ENCODE data around the gene STX18.
A peak's percentile ranks its signal among the peaks of the same experiment; 100 is the strongest.

Gene STX18

DNA sequence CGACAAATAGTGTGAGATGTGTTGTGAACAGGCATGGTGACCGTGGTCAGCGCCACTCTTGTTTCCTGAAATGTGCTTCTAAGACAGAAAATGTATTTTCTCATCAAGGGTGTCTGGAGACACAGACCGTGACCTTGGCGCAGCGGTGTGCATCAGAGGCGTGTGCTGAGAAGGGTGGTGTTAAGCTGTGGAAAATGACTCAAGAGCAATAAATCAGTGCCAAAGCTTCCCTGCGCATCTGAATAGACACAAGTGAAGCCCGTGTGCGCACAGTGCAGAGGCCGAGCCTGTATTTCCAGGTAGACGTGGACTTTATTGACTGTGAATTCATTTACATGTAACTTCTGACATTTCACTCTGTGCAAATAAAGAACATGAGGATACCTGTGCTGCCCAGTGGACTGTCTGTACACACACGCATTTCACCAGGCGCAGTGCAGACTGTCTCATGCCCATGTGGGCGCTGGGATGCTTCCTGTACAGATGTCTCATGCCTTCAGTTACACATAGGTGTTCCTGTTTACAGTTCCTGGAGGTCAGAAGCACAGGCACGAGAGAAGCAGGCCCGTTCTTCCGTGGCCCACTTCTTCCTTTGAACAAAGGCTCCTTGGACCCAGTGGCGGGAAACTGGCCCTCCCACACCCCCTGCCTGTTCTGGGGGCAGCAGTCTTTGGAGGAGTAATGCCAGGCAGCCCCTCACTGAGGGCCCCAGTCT is 123.0 kb downstream of the STX18 start:
- peak; percentile 2 for DNase-seq (ENCODE audit: low spot score)

DNA sequence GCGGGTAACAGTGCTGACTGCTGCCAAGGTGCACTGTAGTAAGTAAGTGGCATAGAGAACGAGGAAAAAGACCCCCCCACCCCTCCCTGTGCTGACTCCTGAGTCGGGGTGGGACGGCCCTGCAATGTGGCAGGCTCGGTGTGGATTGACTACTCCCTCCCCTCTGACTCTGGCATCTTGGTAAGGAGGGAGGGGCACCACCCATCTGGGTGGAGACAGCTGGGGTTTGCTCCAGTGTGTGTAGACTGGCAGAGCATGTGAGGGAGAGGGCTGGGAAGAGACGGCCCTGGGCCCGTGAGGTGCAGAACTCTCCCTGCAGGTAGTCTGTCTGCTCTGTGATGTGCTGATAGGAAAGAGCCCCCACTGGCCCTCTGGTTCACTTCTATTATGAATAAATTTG is 124.0 kb downstream of the STX18 start:
- DNase-seq (ENCODE audit: low spot score), result no peak

DNA sequence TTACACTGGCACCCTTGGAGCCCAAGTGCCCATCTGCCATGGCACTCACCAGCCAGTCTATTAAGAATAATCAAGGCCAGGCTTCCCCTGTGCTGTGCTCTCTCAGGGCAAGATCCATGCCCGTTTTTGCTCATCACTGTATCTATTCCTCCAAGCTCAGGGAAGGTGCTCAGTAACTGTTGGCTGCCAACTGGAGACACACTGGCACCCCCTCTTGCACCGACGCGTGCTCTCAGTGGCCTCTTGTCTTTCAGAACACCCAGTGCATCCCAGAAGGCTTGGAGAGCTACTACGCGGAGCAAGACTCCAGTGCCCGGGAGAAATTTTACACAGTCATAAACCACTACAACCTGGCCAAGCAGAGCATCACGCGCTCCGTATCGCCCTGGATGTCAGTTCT is 124.9 kb downstream of the STX18 start:
- no peak for DNase-seq (ENCODE audit: low spot score)

DNA sequence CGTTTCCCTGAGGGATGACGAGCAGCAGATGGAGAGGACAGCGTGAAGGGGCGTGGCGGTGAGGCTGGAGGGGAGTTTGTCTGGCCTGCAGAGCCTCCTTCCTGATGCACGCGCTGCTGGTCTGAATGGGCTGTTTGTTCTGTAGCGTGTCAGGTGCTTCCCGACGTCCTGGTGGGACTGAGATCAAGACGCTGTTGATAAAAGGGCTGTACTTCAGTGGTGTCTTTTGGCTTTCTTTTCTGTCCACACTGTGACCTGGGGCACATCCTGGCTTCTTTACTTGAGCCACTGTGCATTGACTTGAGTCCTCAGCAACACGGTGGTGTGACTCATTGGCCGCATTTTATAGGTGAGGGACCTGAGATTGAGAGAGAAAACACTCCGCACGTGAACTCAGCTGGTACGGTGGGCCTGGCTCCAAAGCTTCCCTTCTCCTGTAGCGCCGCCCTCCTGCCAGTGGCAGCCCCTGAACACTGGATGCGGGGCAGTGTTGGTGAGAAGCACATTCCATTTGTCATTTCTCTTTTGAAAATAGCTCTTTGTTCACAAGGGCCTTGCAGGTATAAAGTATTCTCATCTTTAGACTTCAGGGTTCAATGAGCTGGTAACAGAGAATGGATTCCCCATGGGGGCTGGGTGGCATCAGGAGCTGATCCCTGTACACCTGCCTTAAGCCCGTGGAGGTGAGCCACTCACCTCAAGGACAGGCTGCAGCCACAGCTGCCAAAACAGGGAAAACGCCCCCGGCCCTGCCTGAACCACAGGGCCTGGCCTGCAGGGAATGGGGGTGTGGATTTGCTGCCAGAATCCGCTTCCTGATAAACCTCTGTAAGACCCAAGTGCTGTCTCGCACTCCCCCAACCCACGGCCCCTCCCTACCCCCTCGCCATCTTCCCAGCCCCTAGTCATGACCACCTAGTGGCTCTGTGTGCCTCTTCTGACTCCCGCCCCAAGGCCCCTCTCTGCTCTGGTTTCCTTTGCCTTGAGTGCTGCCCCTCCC is 125.7 kb downstream of the STX18 start:
- no peak for DNase-seq (ENCODE audit: low spot score)

DNA sequence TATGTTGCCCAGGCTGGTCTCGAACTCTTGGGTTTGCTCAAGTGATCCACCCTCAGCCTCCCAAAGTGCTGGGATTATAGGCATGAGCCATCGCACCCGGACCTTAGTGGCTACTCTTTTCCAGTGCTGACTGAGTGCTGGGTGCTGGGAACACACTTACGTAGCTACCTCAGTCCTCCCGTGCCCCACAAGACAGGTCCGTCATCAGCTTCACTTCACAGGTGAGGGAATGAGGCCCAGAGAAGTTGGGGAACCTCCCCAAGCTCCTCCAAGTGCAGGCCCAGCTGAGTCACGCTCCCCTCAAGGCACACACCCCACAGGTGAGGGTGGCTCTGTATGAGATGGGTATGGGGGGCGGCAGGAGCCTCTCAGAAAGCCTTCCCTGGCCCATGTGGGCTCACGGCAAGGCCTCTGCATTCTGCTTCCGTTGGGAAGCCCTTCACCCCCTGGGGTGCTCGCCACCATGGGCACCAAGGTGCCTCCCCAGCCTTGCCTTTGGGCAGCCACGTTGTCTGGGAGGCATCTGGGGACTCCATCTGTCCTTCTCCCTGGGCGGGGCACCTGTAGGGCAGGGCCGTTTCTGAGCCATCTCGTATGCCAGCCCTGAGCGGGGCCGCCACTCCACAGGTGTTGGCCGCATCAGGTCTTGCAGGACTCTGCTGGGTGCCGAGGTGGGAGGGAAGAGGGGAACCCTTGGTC is 126.6 kb downstream of the STX18 start:
- no peak for DNase-seq (ENCODE audit: low spot score)

DNA sequence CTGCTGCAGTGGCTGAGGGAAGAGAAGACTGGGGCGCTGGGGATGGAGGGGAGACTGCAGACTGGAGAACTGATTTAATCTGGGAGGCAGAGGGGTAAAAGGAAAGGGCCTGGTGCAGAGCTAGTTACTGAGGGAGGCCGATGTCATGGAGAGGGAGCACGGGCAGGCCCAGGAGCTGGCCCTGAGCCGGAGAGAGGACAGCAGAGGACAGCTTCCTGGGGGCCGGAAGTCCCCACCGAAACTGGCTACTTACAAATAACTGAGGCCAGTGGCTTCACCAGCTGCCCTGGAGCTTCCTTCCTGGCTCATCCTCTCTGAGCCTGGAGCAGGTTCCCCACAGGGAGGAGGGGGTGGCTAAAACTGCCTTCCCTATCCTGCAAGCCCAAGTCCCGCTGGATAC is 128.0 kb downstream of the STX18 start:
- DNase-seq (ENCODE audit: low spot score), result no peak

DNA sequence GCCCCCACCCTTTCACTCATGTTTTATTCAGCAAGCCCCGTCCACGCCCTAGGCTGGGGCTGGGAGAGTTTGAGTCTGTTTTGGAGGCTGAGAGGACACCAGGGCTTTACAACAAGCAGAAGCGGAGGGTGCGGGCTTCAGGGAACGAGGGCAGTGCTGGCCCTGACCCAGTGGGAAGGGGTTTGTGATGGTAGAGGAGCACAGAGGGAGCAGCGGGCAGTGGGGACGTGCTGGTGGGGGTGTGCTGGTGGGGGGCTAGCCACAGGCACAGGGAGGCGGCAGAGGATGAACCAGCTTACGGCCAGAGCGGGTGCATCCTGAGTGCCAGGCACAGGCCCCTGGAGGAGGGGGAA is 128.5 kb downstream of the STX18 start:
- DNase-seq (ENCODE audit: low spot score), result no peak

DNA sequence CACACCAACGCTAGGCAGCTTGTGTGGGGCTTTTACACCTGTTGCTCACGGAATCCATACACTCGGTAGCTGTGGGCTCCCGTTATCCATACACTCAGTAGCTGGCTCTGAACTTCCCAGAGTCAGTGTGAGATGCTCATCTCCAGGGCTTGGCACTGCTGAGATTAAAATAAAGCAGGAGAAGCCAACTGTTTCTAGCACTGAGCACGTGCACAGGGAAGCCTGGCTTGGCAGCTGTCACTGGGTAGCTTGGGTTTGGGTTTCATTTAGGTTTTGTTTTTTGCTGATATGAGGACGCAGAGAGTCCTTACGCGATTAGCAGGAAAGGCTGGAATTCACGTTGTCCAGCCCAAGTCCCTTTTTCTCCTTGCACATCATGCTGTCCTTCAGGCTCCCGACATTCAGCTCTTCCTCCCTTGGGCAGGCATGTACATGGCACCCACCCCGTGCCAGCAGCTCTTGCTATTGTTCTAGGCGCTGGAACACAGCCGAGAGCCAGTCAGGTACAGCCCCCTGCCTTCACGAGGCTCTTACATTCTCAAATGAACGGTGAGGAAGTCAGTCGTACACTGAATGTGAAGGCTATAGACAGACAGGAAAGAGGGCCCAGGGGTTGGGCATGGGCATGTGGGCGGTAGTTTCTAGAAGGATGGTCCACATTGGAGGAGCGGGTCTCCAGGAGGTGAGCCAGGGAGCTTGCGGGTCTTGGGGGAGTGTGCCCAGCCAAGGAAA is 129.0 kb downstream of the STX18 start:
- no peak for DNase-seq (ENCODE audit: low spot score)

DNA sequence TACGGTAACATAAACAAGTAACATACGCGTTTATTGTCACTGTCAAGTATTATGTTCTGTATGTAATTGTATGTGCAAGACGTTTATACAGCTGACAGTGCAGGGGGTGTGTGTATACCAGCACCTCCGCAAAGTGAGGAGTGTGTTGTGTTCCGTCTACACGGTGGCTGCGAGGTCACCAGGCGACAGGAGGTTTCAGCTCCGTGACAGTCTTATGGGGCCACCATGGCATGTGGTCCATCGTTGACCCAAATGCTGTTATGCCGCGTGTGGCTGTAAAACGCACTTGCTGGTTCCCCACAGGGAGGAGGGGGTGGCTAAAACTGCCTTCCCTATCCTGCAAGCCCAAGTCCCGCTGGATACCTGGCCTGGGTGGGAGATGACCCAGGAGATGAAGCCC is 129.9 kb downstream of the STX18 start:
- DNase-seq (ENCODE audit: low spot score), result no peak

DNA sequence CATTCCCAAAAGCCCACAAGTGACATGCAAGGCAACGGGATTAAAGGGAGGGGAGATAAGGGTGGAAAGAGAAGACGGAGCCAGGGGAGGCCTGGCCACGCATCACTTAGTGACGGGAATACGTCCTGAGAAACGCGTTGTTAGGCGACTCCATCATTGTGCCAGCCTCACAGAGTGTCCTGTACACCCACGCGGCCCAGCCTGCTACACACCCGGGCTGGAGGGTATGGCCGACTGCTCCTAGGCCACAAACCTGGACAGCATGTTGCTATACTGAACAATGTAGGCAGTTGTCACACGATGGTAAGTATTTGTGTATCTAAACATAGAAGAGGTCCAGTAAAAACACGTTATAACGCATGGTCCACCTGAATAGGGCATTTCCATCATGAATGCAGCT is 131.6 kb downstream of the STX18 start:
- no peak for DNase-seq (ENCODE audit: low spot score)

DNA sequence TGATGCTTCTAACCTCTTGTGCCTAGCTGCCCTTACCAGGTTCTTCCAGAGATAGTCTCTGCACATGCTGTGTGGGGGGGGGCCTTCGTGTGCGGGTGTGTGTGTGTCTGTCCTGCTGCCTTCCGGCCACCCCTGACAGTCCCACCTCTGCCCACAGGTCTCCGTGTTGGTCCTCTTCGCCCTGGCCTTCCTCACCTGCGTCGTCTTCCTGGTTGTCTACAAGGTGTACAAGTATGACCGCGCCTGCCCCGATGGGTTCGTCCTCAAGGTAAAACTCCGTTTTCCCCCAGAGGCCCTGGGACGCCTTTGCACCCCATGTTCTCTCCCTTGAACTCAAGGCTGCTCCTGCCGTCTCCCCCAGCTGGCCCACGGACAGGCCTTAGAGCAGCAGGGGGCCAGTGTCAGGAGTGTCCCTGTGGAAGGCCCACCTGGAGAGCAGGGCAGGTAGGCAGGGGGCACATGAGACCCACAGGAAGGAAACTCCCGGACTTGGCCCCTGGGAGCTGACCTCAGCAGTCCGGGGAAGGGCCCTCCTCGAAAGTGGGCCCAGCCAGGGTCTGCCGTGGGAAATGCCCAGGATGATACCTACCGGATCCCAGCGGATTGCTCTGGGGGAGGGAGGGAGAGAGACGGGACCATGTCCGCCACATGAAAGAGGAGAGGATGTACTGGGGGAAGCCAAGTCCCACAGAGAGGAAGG is 132.3 kb downstream of the STX18 start:
- no peak for DNase-seq (ENCODE audit: low spot score)

DNA sequence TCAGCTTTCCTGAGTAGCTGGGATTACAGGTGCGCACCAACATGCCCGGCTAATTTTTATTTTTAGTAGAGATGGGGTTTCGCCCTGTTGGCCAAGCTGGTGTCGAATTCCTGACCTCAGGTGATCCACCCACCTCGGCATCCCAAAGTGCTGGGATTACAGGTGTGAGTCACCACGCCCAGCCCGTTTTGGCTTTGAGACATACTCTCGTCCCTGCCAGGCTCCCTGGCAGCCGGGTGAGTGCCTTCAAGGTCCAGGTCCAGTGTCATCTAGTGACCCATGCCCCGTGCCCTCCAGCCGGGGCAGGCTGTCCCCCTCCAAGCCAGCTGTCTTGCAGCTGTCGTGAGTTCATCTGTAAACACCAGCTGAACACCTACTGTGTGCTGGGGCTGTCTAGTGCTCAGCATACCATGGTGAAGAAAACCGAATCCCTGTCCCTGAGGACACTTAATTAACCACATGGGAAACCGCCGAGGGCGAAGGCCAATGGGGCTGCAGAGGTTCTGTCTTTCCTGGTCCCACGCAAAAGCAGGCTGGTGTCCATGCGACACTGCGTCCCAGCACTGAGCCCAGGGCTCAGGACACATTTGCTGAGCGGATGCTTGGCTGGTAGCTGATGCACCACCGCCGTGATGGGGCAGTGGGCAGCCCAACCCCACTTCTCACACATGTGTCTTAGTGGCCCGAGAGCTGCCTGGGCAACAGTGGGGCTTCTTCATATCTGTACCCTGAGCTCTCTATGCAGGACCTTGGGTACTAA is 133.1 kb downstream of the STX18 start:
- DNase-seq (ENCODE audit: low spot score), result no peak

DNA sequence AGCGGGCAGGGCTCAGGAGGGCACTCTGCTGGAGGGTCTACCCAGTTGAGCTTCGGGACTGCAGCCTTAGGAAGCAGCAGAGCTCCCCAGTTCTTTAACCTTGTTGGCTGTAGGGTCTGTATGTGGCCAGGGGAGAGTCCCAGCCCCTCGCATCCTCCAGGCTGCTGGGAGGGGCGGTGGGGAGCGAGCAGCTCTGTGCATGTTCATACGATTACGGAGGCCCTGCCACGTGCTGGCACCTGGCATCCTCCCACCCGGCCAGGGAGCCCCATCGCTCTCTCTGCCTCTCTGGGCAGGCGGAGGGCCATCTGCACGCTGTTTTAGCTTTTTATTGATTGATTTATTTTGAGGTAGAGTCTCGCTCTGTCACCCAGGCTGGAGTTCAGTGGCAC is 133.7 kb downstream of the STX18 start:
- DNase-seq (ENCODE audit: low spot score), result no peak

DNA sequence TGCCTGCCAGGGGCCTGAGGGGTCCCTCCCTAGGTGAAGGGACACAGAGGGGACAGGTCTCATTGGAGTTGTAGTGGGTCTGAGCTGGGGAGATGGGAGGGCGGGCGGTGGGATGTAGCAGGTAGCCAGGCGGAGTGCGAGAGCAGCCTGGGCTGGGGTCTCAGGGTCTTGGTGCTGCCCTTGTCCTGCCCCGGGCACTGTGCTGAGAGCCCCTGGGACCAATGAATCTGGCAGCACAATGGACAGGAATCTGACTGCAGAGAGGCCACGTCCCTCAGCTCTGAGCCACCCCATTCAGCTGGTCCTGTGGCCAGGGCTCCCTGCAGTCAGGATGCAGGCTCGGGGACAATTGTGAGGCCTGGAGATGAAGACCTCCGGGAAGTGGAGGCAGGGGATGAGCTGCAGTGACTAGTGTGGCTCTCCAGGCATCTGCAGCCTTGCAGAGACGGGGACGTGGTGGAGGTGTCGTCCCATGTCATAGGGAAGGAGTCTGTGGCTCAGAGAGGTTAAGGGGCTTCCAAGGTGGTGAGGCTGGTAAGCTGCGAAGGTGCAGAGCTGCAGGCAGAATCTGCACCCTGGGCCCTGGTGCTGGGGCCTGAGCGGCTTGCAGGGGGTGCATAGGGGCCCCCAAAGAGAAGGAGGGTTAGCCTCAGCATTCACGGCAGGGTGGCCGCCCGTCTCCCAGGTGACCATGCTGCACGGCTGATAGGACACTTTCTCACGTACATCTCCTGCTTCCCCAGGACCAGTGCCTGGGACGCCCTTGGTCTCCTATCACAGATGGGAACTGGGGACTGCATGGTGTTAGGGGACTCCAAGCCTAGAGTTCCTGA is 134.3 kb downstream of the STX18 start:
- no peak for DNase-seq (ENCODE audit: low spot score)

DNA sequence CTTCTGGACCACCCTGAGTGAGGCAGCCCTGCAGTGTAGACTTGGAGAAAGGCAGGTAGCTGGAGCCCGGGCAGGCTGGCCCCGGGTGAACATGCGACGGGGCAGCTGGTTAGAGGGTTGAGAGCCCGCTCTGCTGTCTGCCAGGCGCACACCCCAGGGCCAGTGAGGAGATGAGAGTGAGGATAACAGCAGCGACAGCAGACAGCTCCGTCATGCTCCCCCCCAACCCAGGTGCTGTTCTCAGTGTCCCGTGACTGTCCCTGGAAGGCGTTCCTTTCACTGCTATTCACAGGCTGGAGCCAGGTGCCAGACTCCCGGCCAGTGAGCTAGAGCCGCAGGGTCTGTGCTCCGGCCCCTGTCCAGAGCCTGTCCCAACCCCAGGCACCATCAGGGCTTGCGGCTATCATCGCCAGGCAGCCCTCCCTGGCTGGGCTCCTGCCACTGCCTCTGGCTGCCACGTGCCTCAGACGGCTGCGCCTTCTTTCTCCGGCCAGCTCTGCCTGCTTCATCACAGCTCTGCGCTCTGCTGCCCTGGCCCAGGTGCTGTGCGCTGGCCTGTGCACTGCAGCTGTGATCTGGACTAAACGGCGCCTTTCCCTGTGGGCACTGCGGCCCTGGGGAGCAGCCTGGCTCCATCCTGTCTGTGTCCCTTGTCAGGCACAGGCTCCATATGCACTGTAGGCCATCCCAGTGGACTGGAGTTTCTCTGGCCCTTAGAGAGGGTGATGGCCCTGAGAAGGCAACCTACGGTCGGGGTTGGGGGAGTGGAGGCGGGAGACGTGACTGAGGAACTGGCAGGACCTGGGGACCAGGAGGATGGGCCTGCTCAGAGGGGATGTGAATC is 135.2 kb downstream of the STX18 start:
- DNase-seq (ENCODE audit: low spot score), result no peak

DNA sequence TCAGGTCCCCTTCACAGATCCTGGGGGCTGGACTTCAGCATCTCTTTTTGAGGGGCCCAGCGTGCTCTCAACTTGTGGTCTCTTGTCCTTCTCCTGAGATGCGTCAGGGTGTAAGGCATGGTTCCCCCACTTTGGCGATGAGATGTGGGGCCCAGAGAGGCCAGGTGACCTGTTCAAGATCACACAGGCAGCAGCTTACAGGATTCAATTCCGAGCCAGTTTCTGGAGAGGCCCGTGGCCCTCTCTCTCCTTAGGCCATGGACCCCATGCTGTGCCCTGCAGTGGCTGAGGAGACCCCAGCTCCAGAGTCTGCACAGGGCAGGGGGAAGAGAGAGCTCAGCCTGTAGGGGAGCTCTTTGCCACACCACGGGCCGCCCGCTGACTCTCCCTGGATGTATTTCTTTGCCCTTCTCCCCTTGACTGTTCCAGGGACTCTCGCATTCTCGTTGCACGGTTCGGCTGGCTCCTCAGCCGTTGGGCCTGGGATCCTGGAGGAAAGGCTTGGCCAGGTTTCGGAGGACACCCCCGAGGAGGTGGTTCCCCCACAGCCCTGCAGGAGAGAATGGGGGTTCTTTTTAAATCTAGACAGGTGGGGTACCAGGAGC is 136.4 kb downstream of the STX18 start:
- no peak for DNase-seq (ENCODE audit: low spot score)

DNA sequence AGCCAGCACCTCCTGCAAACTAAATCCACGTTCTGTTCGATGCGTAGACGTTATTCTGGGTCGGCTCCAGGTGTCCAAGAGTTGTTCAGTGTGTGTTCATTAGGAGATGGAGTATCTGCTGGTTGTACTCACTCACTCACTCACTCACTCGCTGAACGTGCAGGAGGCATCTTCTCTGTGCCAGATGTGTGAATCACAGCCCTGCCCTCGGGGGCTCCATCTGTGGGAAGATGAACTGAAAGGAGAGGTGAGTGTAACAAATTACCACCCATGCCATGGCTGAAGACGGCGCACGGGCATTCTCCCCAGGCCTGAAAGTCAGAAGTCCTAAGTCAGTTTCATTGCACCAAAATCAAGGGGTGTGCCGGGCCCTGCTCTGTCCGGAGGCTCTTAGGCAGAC is 138.9 kb downstream of the STX18 start:
- DNase-seq (ENCODE audit: low spot score), result no peak

DNA sequence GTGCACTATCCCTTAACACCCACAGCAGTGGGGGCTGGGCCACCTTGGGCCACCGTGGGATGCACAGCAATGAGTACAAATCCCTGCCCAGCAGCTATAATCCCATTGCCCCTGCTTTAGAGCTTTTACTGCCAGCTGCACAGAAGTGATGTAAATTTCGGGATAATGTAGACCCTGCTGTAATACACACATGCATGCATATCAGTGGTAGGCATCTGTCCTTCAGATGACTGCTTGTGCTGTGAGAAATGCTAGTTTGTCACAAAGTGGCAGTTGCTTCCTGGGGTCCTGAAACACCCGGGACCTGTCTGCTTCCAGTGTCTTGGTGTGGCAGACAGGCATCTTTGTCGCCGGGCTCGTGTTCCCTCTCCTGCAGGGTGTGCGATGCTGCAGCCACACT is 140.8 kb downstream of the STX18 start:
- DNase-seq (ENCODE audit: low spot score), result no peak
